Brain microvascular endothelial cell (primary cell): ENCODE measurements around the gene TSPAN16.

Source experiments
- DNase-seq: peaks from one replicate; pipeline ENCODE4 v3.0.0-alpha.2; 2020
- H3K27ac ChIP-seq: fragments of 250-450 bp; sonication (Bioruptor Pico); 2 replicates; pipeline ENCODE4 v1.5.1; 2020; ENCODE audit warnings: mild to moderate bottlenecking, moderate library complexity
- H3K27me3 ChIP-seq: fragments of 250-450 bp; sonication (Bioruptor Pico); replicated peaks from 2 replicates; pipeline ENCODE4 v1.5.1; 2020; ENCODE audit warnings: mild to moderate bottlenecking
- H3K36me3 ChIP-seq: fragments of 250-450 bp; sonication (Bioruptor Pico); replicated peaks from 2 replicates; pipeline ENCODE4 v1.5.1; 2020; ENCODE audit warnings: mild to moderate bottlenecking
- H3K4me3 ChIP-seq: 2 replicates; pipeline ENCODE4 v1.5.1; 2011; ENCODE audit warnings: low read depth, mild to moderate bottlenecking, control low read depth, low read length, moderate library complexity
- CTCF ChIP-seq: IDR thresholded peaks from 2 replicates; pipeline ENCODE4 v1.5.1; 2011; ENCODE audit warnings: low read depth, mild to moderate bottlenecking, moderate library complexity, low read length, control low read depth, inconsistent platforms; ENCODE audit errors: missing control alignments
- in situ Hi-C: cut with HindIII; loops from 2 replicates; pipeline ENCODE4 v1.10.0; 2017; ENCODE audit warnings: low sequenced_read_pairs, low pct_ligation_motif_present

Gene TSPAN16

DNA sequence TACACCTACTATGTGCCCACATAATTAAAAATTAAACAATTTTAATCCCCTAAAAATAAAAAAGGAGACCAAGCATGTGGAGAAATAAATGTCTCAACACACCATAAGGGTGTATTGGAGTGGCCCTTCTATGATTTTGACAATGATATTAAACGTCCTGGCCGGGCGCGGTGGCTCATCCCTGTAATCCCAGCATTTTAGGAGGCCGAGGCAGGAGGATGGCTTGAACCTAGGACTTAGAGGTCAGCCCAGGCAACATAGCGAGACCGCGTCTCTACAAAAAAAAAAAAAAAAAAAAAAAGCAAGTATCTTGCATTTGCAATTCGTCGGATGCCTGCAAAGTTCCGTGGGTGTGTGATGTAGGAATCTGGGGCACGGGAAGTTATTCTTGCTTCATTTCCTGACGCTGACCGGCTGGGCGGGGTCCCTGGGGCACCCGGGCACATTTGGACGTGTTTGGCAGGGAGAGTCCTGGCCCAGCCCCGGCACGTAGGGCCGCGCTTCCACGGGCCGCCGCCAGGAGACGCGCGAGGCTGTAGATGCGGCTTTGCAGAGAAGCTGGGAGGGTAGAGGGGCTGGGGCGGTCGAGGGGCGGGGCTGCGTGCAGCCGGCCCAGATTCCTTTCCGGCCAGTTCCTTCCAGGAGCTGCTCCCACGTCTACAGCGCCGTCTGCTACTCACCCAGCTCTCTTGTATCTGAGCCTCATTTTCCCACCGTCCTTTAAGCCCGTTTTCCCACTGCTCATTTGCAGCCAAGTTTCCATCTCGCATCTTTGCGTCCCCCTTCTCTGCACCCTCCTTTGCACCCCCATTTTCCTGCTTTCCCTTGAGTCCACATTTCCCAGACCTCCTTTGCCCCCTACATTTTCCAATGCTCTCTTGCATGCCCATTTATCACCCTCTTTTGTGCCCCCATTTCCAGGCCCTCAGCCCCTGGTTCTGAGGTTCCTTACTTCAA lies 2.2 kb upstream of the TSPAN16 start:
- Histone ChIP-seq H3K27ac (no peak overlapping the region), H3K36me3 (no peaks in the 10 kb centered on the region), H3K27me3 (no peaks in the 10 kb centered on the region), H3K4me3 (peak overlapping the region; percentile 35)
- peak; percentile 97 for TF ChIP-seq CTCF
- in situ Hi-C loops, result no loop called here
- peak; percentile 85 for DNase-seq

DNA sequence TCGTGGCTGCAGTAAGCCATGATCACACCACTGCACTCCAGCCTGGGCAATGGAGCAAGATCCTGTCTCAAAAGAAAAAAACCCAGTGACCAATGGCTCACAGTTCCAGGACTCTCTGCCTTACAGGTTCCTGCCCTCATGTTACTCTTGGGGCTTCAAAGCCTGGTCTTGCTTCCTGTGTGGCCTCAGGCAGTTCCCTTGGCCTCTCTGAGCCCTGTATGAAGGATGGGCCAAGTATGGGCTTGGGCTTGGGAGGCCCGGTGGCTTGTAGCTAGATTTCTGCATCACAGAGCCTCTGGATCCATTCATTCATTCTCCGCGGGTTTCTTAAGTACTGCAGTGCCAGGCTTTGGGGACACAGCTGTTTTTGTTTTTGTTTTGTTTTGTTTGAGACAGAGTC lies 780 bp upstream of the TSPAN16 start:
- in situ Hi-C loops, result no loop called here
- H3K27me3 ChIP-seq, result no peaks in the 10 kb centered on the region

DNA sequence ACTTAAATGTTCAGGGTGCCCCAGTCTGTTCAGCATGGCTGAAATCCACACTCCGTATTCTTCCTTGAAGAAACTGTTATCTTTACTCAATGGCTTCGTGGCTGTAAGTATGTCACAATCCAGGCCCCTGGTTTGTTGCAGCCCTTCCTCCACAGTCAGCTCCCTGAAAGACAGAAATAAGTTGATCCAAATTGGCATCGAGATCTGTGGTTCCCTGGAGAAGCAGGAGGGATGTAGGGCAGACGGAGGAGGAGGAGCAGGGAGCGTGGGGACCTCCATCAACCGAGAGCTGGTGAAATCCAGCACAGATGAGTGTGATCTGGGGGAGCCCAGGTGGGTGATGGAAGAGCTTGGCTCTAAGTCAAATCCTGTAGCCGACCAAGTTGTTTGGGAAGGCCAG lies 304 bp downstream of the TSPAN16 start:
- Histone ChIP-seq H3K27me3 (no peaks in the 10 kb centered on the region), H3K4me3 (no peak overlapping the region), H3K36me3 (no peaks in the 10 kb centered on the region), H3K27ac (no peak overlapping the region)
- in situ Hi-C loops, result no loop called here
- no peak for TF ChIP-seq CTCF
- no peak for DNase-seq

More for the DNA sequence above, 780 bp upstream of the TSPAN16 start:
- no peaks in the 10 kb centered on the region for H3K36me3 ChIP-seq
- no peak for DNase-seq
- H3K4me3 ChIP-seq, result no peak overlapping the region
- no peak overlapping the region for H3K27ac ChIP-seq
- no peak for TF ChIP-seq CTCF

DNA sequence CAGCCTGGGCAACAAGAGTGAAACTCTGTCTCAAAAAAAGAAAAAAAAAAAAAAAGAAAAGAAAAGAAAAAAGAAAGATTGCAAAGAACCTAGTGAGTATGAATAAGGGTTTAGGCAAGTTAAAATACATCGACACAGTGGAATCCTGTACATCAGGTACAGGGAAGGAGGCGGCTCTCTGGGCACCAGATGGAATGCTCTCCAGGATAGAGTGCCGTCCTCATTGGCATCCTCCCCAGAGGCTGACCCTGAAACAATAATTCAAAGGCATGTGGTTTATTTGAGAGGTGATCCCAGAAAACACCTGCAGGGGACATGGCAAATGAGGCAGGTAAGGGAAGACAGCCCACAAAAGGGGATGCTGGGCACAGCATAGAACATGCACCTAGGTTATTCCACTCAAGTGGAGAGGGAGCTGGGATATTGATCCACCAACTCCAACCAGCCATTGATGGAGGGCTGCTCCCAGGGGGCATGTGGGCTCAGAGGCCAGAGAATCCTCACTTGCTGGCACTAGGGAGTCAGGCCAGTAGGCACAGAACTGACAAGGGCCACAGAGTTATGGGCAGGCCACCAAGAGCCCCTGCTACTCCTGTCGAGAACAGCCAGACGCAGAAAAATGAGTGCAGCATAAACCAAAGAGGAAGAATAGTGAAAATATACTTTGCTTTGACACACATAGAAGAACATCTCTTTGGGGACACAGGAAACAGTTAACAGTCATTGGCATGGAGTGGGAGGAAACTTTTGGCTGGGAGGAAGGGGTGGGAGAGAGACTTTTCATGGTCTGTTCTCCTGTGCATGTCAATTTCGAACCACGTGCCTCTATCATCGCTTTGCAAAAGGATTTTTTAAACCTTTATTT lies 4.2 kb downstream of the TSPAN16 start:
- Histone ChIP-seq H3K27me3 (no peaks in the 10 kb centered on the region), H3K36me3 (no peaks in the 10 kb centered on the region), H3K4me3 (no peak overlapping the region), H3K27ac (no peak overlapping the region)
- in situ Hi-C loops, result no loop called here
- TF ChIP-seq CTCF, result no peak
- no peak for DNase-seq

GRCh38 chr19:11300811-11301120 lies 4.8 kb downstream of the TSPAN16 start:
- Histone ChIP-seq H3K27ac (no peak overlapping the region), H3K36me3 (no peaks in the 10 kb centered on the region), H3K27me3 (no peaks in the 10 kb centered on the region), H3K4me3 (no peak overlapping the region)
- TF ChIP-seq CTCF, result no peak
- in situ Hi-C loops, result no loop called here
- no peak for DNase-seq
